T-helper 17 cell (primary cell): ENCODE results near the gene CNGA1. TPM values are rescaled to one million over a fixed set of nuclear protein-coding genes. Genes with fewer than 3 reads are reported as not detected.
"Not testable (repeated sequence)": the region's sequence is repeated elsewhere in the genome, so short reads cannot be mapped to it uniquely, and the experiment has no call there.

Source experiments
- ATAC-seq: fragments of 150-1000 bp; cut with Tn5 transposase; 2 replicates; pipeline ENCODE4 v1.10.0; 2021; ENCODE audit warnings: mild to moderate bottlenecking, moderate library complexity
- DNase-seq, 3 donors: peaks; one replicate each; pipeline versions ENCODE4 v3.0.0 to v3.0.0-alpha.2; 2020 to 2021
- H3K9me3 ChIP-seq: one replicate; pipeline ENCODE4 v1.7.0; 2013; ENCODE audit warnings: low read length, mild to moderate bottlenecking; ENCODE audit not compliant: control insufficient read depth, poor library complexity, severe bottlenecking
- H3K27ac Mint-ChIP-seq: one replicate; pipeline ENCODE4 v1.8.0; 2022; ENCODE audit warnings: mild to moderate bottlenecking, moderate library complexity, mixed read lengths
- H3K27me3 Mint-ChIP-seq: one replicate; pipeline ENCODE4 v1.8.0; 2022; ENCODE audit warnings: mixed read lengths
- H3K36me3 Mint-ChIP-seq: one replicate; pipeline ENCODE4 v1.8.0; 2022; ENCODE audit warnings: low read depth, mixed read lengths
- H3K4me1 Mint-ChIP-seq: one replicate; pipeline ENCODE4 v1.8.0; 2022; ENCODE audit warnings: mild to moderate bottlenecking, mixed read lengths
- H3K4me3 Mint-ChIP-seq: one replicate; pipeline ENCODE4 v1.8.0; 2022; ENCODE audit warnings: mild to moderate bottlenecking, moderate library complexity, mixed read lengths
- total RNA-seq, 4 donors: library from RNA in 2 of 4; stranded (reverse) in 2 of 4; gene quantifications; one replicate each; pipeline ENCODE4 v1.2.3 and lab custom pipeline; 2022 to 2026

Gene CNGA1
- total RNA-seq, 2 donors from 2014 or later: not detected

- no peak for DNase-seq
- H3K4me1 Mint-ChIP-seq: peaks cover 21% of the 10 kb centered on the region
These were observed 85.3 kb downstream of the CNGA1 start for GRCh38 chr4:47930971-47931804.

GRCh38 chr4:47929682-47930201, 86.7 kb downstream of the CNGA1 start:
- H3K9me3 ChIP-seq: no peaks in the 10 kb centered on the region
- peak overlapping the region; percentile 56 for H3K27ac Mint-ChIP-seq
- H3K27me3 Mint-ChIP-seq: peaks cover 44% of the 10 kb centered on the region
- H3K4me1 Mint-ChIP-seq: peaks cover 21% of the 10 kb centered on the region
- ATAC-seq (no peak), DNase-seq (no peak)
- H3K36me3 Mint-ChIP-seq: peaks cover 6% of the 10 kb centered on the region
- H3K4me3 Mint-ChIP-seq: no peak overlapping the region

More at GRCh38 chr4:47930971-47931804, 85.3 kb downstream of the CNGA1 start:
- H3K9me3 ChIP-seq: no peaks in the 10 kb centered on the region
- H3K27ac Mint-ChIP-seq: no peak overlapping the region
- H3K27me3 Mint-ChIP-seq: peaks cover 30% of the 10 kb centered on the region
- ATAC-seq: no peak
- no peak overlapping the region for H3K4me3 Mint-ChIP-seq
- H3K36me3 Mint-ChIP-seq: peaks cover 6% of the 10 kb centered on the region

- DNase-seq: peak in 2 of 3 donors; percentile 14 to 36
These were observed 89.7 kb downstream of the CNGA1 start for GRCh38 chr4:47926667-47927258.

GRCh38 chr4:47923261-47923608, 93.2 kb downstream of the CNGA1 start:
- H3K27ac Mint-ChIP-seq, ATAC-seq, DNase-seq, H3K36me3 Mint-ChIP-seq, H3K9me3 ChIP-seq, H3K4me1 Mint-ChIP-seq, H3K4me3 Mint-ChIP-seq: not testable (repeated sequence)
- peaks cover 56% of the 10 kb centered on the region for H3K27me3 Mint-ChIP-seq

More at GRCh38 chr4:47926667-47927258, 89.7 kb downstream of the CNGA1 start:
- Mint-ChIP-seq H3K36me3 (peaks cover 9% of the 10 kb centered on the region), H3K4me3 (peak overlapping the region; percentile 63), H3K4me1 (peaks cover 21% of the 10 kb centered on the region), H3K27me3 (peaks cover 56% of the 10 kb centered on the region), H3K27ac (no peak overlapping the region)
- peak; percentile 98 for ATAC-seq
- H3K9me3 ChIP-seq: no peaks in the 10 kb centered on the region

GRCh38 chr4:47922436-47923260, 93.8 kb downstream of the CNGA1 start:
- peaks cover 51% of the 10 kb centered on the region for H3K27me3 Mint-ChIP-seq
- not testable (repeated sequence) for ATAC-seq, H3K27ac Mint-ChIP-seq, H3K4me1 Mint-ChIP-seq, H3K9me3 ChIP-seq, H3K36me3 Mint-ChIP-seq, DNase-seq, H3K4me3 Mint-ChIP-seq

GRCh38 chr4:47917163-47917562, 99.3 kb downstream of the CNGA1 start:
- Mint-ChIP-seq H3K36me3 (peaks cover 13% of the 10 kb centered on the region), H3K4me1 (peaks cover 18% of the 10 kb centered on the region), H3K27me3 (peaks cover 20% of the 10 kb centered on the region)
- H3K27ac Mint-ChIP-seq, H3K4me3 Mint-ChIP-seq, DNase-seq, H3K9me3 ChIP-seq, ATAC-seq: not testable (repeated sequence)

GRCh38 chr4:47915378-47915777, 101.1 kb downstream of the CNGA1 start:
- Mint-ChIP-seq H3K27me3 (peaks cover 5% of the 10 kb centered on the region), H3K4me1 (peaks cover 19% of the 10 kb centered on the region), H3K4me3 (peak overlapping the region; percentile 98), H3K27ac (no peak overlapping the region), H3K36me3 (peaks cover 13% of the 10 kb centered on the region)
- DNase-seq (no peak), ATAC-seq (no peak)
- H3K9me3 ChIP-seq: no peaks in the 10 kb centered on the region

GRCh38 chr4:47914926-47915237, 101.6 kb downstream of the CNGA1 start:
- peak overlapping the region; percentile 98 for H3K4me3 Mint-ChIP-seq
- peaks cover 19% of the 10 kb centered on the region for H3K4me1 Mint-ChIP-seq
- peaks cover 11% of the 10 kb centered on the region for H3K36me3 Mint-ChIP-seq
- no peak for ATAC-seq
- no peak for DNase-seq
- peaks cover under 1% of the 10 kb centered on the region for H3K27me3 Mint-ChIP-seq
- H3K27ac Mint-ChIP-seq: peak overlapping the region; percentile 96
- H3K9me3 ChIP-seq: no peaks in the 10 kb centered on the region

- Mint-ChIP-seq H3K4me3 (peak within 1 kb of the TSS; percentile 98), H3K4me1 (peaks cover 19% of the 10 kb centered on the region), H3K36me3 (peaks cover 9% of the 10 kb centered on the region), H3K27me3 (no peaks in the 10 kb centered on the region), H3K27ac (peak within 1 kb of the TSS; percentile 96)
- DNase-seq (peak; percentile 91 to 92 (median 92)), ATAC-seq (peak; percentile 97)
- H3K9me3 ChIP-seq: no peaks in the 10 kb centered on the region
These were observed 102.1 kb downstream of the CNGA1 start, which contains the start of gene NFXL1 for GRCh38 chr4:47914220-47914925. Gene NFXL1 (minus strand): TSS chr4:47914583. CDS start chr4:47914203, 380 bp downstream.

GRCh38 chr4:47913861-47914219, 102.6 kb downstream of the CNGA1 start:
- Mint-ChIP-seq H3K4me3 (peak overlapping the region; percentile 98), H3K27ac (peak overlapping the region; percentile 96), H3K36me3 (peaks cover 11% of the 10 kb centered on the region), H3K4me1 (peaks cover 21% of the 10 kb centered on the region), H3K27me3 (no peaks in the 10 kb centered on the region)
- ATAC-seq: peak; percentile 16
- DNase-seq: peak; percentile 9 to 18 (median 18)
- H3K9me3 ChIP-seq: no peaks in the 10 kb centered on the region

- no peaks in the 10 kb centered on the region for H3K9me3 ChIP-seq
- ATAC-seq (no peak), DNase-seq (no peak)
- Mint-ChIP-seq H3K36me3 (peaks cover 13% of the 10 kb centered on the region), H3K27me3 (no peaks in the 10 kb centered on the region), H3K4me1 (peaks cover 22% of the 10 kb centered on the region), H3K4me3 (peak overlapping the region; percentile 98), H3K27ac (peak overlapping the region; percentile 96)
These were observed 103.2 kb downstream of the CNGA1 start for GRCh38 chr4:47913330-47913729.

- Mint-ChIP-seq H3K4me1 (peaks cover 10% of the 10 kb centered on the region), H3K27me3 (no peaks in the 10 kb centered on the region), H3K4me3 (no peak overlapping the region), H3K36me3 (peaks cover 9% of the 10 kb centered on the region), H3K27ac (no peak overlapping the region)
- DNase-seq (no peak), ATAC-seq (no peak)
- no peaks in the 10 kb centered on the region for H3K9me3 ChIP-seq
These were observed 109.3 kb downstream of the CNGA1 start for GRCh38 chr4:47907089-47907646.
